ENCODE measurements around the gene TBC1D25. TPM values are rescaled to one million over a fixed set of nuclear protein-coding genes. Genes with fewer than 3 reads are reported as not detected.

Gene TBC1D25, protein sequence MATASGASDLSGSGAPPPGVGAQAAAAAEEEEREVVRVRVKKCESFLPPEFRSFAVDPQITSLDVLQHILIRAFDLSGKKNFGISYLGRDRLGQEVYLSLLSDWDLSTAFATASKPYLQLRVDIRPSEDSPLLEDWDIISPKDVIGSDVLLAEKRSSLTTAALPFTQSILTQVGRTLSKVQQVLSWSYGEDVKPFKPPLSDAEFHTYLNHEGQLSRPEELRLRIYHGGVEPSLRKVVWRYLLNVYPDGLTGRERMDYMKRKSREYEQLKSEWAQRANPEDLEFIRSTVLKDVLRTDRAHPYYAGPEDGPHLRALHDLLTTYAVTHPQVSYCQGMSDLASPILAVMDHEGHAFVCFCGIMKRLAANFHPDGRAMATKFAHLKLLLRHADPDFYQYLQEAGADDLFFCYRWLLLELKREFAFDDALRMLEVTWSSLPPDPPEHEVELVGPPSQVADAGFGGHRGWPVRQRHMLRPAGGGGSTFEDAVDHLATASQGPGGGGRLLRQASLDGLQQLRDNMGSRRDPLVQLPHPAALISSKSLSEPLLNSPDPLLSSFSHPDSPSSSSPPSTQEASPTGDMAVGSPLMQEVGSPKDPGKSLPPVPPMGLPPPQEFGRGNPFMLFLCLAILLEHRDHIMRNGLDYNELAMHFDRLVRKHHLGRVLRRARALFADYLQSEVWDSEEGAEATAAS
- total RNA-seq, result 8.7 and 10.7 TPM in 2 replicates

DNA sequence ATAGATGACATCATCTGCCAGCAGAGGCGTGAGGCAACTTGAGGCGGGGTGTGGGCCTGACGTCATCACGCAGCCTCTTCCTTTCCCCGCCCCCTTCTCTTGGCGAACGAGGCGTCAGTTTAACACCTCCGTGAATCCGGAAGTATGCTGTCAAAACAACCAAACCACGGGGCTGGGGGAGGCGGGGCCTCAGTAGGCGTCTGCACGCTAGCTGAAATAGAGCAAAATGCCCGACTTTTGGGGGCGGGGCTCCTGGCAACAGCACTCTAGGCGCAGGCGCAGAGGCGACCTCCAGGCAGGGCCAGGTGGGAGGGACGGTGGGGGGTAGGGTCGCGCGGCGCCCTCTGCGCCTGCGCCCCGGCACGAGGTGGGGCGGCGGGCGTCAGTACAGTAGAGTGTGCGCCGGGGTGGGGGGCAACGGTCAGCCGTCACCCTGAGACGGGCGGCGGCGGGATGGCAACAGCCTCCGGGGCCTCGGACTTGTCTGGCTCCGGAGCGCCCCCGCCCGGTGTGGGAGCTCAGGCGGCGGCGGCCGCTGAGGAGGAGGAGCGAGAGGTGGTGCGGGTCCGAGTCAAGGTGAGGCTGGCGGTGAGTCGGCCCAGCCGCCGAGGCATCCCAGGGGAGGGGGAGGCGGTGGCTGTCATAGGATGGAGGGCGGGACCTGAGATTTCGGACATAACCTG lies at the start of gene TBC1D25:
TSS of gene TBC1D25 (plus strand) at position 370 of the 683 bp plus-strand sequence. CDS start at position 454, 84 bp downstream.

DNA sequence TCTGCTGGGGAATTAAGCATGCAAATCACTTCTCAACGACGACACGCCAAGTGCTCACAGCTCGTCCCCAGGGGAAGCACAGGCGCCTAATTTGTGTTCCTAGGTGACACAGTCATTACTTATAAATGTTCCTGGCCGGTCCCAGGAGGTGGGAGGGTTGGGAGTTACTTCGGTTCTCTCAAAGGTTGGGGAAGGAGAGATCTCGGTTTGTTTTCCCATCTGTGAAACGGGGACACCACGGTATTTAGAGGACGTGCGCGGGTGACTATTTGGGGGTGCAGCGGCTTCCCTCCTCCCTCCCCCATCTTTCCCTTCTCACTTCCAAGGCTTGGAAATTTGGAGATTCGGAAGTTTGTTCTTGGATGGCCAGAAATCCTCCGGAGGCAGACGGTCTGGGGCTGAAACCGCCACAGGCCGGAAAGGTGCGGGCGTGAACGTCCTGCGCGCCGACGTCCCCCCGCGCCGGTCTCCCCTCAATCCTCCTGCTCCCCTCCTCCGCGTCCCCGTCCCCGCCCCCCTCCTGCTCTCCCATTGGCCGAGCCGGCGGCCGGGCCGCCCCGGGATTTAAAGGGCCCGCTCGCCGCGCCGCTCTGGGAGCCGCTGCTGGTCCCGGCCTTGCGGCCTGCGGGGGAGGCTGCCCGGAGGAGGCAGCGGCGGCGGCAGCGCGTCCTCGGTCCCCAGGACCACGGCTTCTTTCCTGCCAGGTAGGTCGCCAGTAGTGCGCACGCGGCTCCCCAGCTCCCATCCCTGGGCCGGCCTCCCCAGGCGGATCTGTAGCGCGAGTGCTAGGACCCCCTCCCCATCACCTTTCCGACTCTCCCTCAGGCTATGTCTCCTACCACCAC lies 30.9 kb upstream of the TBC1D25 start, which contains the start of gene PORCN:
TSS of gene PORCN (plus strand) at position 593 of the 845 bp plus-strand sequence. CDS start 829 bp downstream, outside the sequence.

DNA sequence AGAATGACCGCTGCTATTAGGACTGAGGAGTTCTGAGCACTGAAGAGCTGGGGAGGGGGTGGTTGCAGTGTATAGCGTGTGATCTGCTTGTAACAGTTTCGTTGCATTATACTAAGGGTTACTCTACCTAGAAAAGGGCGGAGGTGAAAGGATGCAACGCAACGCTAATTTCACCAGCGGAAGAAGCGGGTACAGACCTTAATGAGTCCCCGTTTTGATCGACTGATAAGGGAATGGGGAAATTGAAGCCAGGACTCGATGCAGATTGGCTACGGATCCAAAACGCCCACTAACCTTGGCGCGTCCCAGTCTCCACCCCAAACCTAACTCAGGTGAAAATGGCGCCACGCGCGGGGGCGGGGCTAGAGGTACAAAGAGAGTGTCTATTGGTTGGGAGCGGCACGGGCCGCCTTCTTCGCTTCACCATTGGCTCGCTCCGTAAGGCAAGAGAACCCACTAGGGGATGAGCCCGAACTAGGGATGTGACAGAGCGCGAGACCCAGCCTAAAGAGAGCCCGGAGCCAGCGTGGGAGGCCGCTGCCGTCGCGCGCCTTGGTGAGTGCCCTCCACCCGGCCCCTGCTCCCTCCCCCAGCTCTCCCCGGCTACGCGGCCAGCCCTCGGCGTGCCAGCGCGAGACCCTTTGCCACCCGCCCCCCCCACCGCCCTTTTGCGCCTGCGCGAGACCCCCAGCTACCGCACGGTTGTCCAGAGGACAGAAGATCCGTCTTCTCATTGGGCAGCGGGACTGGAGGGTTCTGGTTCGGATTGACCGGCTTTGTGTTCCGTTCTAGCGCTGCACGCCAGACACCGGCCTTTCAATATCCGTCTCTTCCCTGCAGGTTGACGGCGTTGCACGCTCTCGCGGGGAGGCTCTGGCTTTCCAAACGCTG lies 17.9 kb upstream of the TBC1D25 start, which contains the start of gene EBP:
TSS of gene EBP (plus strand) at position 456 of the 891 bp plus-strand sequence. CDS start 1,964 bp downstream, outside the sequence.

DNA sequence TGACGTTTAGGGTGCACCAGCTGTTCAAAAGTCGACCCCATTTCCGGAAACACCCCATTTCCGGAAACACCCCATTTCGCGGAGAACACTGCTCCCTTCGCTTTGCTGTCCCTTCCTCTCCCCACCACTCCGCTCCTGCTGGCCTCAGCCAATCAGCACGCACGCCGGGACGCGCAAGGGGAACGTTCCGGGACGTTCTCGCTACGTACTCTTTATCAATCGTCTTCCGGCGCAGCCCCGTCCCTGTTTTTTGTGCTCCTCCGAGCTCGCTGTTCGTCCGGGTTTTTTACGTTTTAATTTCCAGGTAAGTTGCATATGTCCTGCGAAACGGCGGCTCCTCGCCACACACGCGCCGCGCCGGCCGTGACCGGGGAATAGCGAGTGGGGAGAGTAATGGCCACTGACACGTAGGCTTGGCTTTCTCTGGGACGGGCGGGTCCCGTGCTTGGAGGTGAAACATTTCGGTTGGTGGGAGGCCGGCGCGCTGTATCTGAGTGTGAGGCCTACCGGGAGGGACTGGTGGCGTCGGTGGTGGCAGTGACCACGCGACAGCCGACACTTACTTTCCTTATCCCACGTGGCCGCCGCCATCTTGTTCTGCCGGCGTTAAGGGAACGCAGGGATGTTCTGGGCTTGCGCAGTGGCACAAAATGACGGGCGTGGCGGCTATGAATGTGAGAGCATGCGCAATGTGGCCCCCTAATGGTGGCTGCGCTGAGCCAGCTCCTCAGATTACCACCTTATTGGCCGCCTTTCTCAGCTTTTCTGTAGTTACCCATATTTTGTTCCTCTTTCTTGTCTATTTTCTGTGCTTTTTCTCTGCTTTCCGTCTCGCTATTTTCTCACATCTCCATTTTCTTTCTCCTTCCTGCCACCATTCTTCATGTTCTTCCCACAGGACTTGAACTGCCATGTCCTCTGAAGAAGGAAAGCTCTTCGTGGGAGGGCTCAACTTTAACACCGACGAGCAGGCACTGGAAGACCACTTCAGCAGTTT lies 35.1 kb downstream of the TBC1D25 start, which contains the start of gene RBM3:
TSS of gene RBM3 (plus strand) at position 215 of the 997 bp plus-strand sequence. CDS start at position 912, 697 bp downstream.

DNA sequence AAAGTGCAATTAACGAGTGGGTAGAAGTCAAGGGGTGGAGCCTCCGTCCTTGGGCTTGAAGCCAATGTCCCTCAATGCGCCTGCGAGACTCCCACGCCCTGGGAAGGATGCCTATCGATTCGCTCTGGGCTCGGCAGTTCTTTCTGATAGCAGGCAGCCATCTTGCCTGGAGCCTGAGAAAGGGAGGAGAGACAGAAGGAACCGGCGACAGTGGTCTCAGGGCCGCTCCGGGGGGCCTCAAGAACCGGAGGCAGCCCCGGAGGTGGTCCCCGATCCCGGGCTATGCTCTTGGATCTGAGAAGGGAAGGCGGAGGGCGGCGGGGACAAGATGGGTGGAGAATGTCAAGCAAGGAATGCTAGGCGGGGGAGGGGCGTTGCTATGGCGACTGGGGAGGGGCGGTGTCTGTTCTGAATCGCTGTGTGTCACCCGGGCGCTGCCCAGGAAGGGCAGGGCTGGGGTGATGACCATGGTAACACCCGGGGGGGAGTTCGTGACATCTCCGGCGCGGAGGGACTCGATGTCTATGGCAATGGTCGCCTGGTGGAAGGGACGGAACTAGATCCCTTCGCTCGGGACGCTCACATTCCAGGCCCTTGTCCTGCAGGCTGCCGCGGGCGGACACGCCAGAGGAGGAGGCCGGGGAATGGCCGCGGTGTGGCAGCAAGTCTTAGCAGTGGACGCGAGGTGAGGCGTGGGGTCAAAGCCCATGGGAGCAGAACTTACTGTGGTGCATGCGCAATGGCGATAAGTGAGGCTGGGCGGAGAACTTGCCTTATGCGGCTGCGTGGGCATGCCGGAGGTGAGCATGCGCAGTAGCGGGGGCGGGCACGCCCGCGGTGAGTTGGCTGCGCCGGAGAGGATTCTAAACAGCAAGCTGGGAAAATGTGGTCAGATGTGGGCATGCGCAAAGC lies 58.1 kb downstream of the TBC1D25 start, which contains the start of gene WDR13:
TSS of gene WDR13 (plus strand) at position 140 of the 912 bp plus-strand sequence. CDS start at position 645, 505 bp downstream.

Other genes with a start within 250 kb of the TBC1D25 start
- not detected in 2 replicates for gene SSX3, start 183.0 kb upstream of the TBC1D25 start, total RNA-seq
- gene SSX4, start 156.2 kb upstream of the TBC1D25 start, total RNA-seq, result not detected in 2 replicates
- not detected in 2 replicates for gene SSX4B, start 127.8 kb upstream of the TBC1D25 start, total RNA-seq
- 62.4 and 76.1 TPM in 2 replicates for gene SLC38A5, start 69.5 kb upstream of the TBC1D25 start, total RNA-seq
- gene FTSJ1, start 63.5 kb upstream of the TBC1D25 start, total RNA-seq, result 119 and 132 TPM in 2 replicates
- 10.5 and 20.2 TPM in 2 replicates for gene PORCN, start 30.7 kb upstream of the TBC1D25 start, total RNA-seq
- gene EBP, start 17.9 kb upstream of the TBC1D25 start, total RNA-seq, result 204 and 222 TPM in 2 replicates
- 299 and 329 TPM in 2 replicates for gene RBM3, start 34.8 kb downstream of the TBC1D25 start, total RNA-seq
- gene WDR13, start 57.8 kb downstream of the TBC1D25 start, total RNA-seq, result 163 and 169 TPM in 2 replicates
- 0.58 TPM in 1 of 2 replicates, not detected in the other for gene WAS, start 144.1 kb downstream of the TBC1D25 start, total RNA-seq
- 10.5 and 10.7 TPM in 2 replicates for gene SUV39H1, start 157.0 kb downstream of the TBC1D25 start, total RNA-seq
- gene GLOD5, start 222.0 kb downstream of the TBC1D25 start, total RNA-seq, result not detected in 2 replicates
- gene GATA1, start 246.9 kb downstream of the TBC1D25 start, total RNA-seq, result not detected in 2 replicates

Measured in myometrial cell (primary cell).